ENCODE data around the gene TBC1D3. TPM values are rescaled to one million over a fixed set of nuclear protein-coding genes. Genes with fewer than 3 reads are reported as not detected.

TBC1D3 gene
- total and polyA plus RNA-seq, 2 experiments from 2014 or later: 0.15 TPM; not detected in 1

Small RNAs within 50 kb of the gene (small RNA-seq; reads per million reads assigned to genes)
- gene RF00019 (ENCODE audit: low read depth, low replicate concordance) (not detected), gene RNA5SP526 (ENCODE audit: low read depth, low replicate concordance) (not detected)

Other genes starting within 250 kb of the TBC1D3 start
- gene TBC1D3L, start 203.5 kb downstream of the TBC1D3 start, total RNA-seq (2014; rRNA removed; shearing (Covaris generic)): 3.9 and 11.4 TPM in 2 replicates
- 3.5 and 4.2 TPM in 2 replicates for gene TBC1D3L, start 203.5 kb downstream of the TBC1D3 start, polyA plus RNA-seq (2016; fragmentation: Nextera tagmentation; extraction: Ambion mirVana)
- gene TBC1D3D, start 188.6 kb downstream of the TBC1D3 start, total RNA-seq (2014; rRNA removed; shearing (Covaris generic)): not detected in 2 replicates
- gene TBC1D3D, start 188.6 kb downstream of the TBC1D3 start, polyA plus RNA-seq (2016; fragmentation: Nextera tagmentation; extraction: Ambion mirVana): not detected in 2 replicates
- not detected in 2 replicates for gene TBC1D3C, start 123.9 kb downstream of the TBC1D3 start, total RNA-seq (2014; rRNA removed; shearing (Covaris generic))
- gene TBC1D3C, start 123.9 kb downstream of the TBC1D3 start, polyA plus RNA-seq (2016; fragmentation: Nextera tagmentation; extraction: Ambion mirVana): not detected in 2 replicates
- not detected in 2 replicates for gene TBC1D3E, start 64.6 kb downstream of the TBC1D3 start, total RNA-seq (2014; rRNA removed; shearing (Covaris generic))
- not detected in 2 replicates for gene TBC1D3E, start 64.6 kb downstream of the TBC1D3 start, polyA plus RNA-seq (2016; fragmentation: Nextera tagmentation; extraction: Ambion mirVana)
- 30.0 and 42.6 TPM in 2 replicates for gene MRPL45, start 104.6 kb upstream of the TBC1D3 start, total RNA-seq (2014; rRNA removed; shearing (Covaris generic))
- 29.5 and 32.0 TPM in 2 replicates for gene MRPL45, start 104.6 kb upstream of the TBC1D3 start, polyA plus RNA-seq (2016; fragmentation: Nextera tagmentation; extraction: Ambion mirVana)
- not detected in 2 replicates for gene GPR179, start 151.4 kb upstream of the TBC1D3 start, total RNA-seq (2014; rRNA removed; shearing (Covaris generic))
- not detected in 2 replicates for gene GPR179, start 151.4 kb upstream of the TBC1D3 start, polyA plus RNA-seq (2016; fragmentation: Nextera tagmentation; extraction: Ambion mirVana)
- 6.8 and 9.9 TPM in 2 replicates for gene SOCS7, start 159.3 kb upstream of the TBC1D3 start, total RNA-seq (2014; rRNA removed; shearing (Covaris generic))
- 1.3 TPM in 2 replicates for gene SOCS7, start 159.3 kb upstream of the TBC1D3 start, polyA plus RNA-seq (2016; fragmentation: Nextera tagmentation; extraction: Ambion mirVana)
- gene ARHGAP23, start 235.9 kb upstream of the TBC1D3 start, total RNA-seq (2014; rRNA removed; shearing (Covaris generic)): 64.2 and 69.4 TPM in 2 replicates
- gene ARHGAP23, start 235.9 kb upstream of the TBC1D3 start, polyA plus RNA-seq (2016; fragmentation: Nextera tagmentation; extraction: Ambion mirVana): 5.3 and 6.6 TPM in 2 replicates

Measured in GM23248 (cell line).